Body of pancreas (tissue), 4 donors: ENCODE data around the gene MYBBP1A.

Experiments used
- POLR2A ChIP-seq, 3 donors: fragments of 450-650 bp; IDR thresholded peaks; one replicate each; pipeline ENCODE4 v1.6.1; 2016; ENCODE audit warnings: antibody characterized with exemption in 3 of 3, mild to moderate bottlenecking in 2 of 3
- TF ChIP-seq, protein P1 (sequence below), 7 experiments: fragments of 450-650 bp in 4 of 7; fragments of 200-600 bp in 3 of 7; sonication (generic) in 3 of 7; IDR thresholded peaks; one replicate each; pipeline ENCODE4 v1.5.1; 2016 to 2019; ENCODE audit warnings: antibody characterized with exemption in 7 of 7

DNA sequence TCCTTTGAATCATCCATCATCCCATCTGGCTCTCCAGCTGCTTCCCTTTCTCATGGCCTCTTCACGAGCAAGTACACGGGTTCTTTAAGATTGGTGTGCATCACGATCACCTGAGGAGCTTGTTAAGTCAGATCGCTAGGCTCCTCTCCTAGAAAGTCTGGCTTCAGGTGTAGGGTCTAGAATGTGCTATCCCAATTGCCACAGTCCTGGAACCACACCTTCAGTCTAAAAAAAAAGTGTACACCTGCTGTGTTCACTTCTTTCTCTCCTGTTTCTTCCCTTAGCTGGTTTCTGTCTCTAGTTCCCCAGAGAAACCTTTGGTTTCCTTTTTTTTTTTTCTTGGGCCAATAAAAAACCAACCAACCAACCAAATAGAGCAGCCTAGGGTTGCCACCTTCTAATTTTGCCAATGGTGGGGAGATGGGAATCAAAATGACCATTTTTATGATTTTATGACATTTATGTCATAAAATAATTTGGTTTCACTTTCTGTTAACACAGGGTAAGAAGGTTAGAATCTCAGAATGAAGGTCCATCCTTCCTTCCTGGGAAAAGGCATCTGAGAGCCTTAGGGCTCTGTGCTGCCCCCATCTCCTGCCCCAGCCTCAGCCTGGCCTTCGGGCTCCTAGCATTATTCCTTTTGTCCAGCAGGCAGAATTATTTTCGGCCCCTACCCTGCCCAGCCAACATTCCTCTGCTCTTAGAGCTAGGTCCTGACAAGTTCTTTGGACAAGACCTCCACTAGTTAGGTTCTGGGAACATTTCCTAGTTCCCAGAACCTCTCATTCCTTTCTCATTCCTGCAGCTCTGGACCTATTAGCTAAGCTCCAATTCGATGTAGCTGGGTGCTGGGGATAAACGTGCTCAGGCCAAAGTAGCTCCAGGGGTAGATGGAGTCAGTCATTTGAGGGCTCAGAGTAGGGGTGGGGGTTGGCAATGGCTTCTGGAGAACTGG is 7.1 kb upstream of the MYBBP1A start:
- TF ChIP-seq, protein P1, sequence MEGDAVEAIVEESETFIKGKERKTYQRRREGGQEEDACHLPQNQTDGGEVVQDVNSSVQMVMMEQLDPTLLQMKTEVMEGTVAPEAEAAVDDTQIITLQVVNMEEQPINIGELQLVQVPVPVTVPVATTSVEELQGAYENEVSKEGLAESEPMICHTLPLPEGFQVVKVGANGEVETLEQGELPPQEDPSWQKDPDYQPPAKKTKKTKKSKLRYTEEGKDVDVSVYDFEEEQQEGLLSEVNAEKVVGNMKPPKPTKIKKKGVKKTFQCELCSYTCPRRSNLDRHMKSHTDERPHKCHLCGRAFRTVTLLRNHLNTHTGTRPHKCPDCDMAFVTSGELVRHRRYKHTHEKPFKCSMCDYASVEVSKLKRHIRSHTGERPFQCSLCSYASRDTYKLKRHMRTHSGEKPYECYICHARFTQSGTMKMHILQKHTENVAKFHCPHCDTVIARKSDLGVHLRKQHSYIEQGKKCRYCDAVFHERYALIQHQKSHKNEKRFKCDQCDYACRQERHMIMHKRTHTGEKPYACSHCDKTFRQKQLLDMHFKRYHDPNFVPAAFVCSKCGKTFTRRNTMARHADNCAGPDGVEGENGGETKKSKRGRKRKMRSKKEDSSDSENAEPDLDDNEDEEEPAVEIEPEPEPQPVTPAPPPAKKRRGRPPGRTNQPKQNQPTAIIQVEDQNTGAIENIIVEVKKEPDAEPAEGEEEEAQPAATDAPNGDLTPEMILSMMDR (IDR thresholded peaks at IDR 0.05): no peak
- TF ChIP-seq POLR2A (IDR thresholded peaks at IDR 0.05): no peak
